Panc1 (cell line): ENCODE results near the gene HYLS1. TPM values are rescaled to one million over a fixed set of nuclear protein-coding genes. Genes with fewer than 3 reads are reported as not detected.
A peak's percentile ranks its signal among the peaks of the same experiment; 100 is the strongest.

Experiments used
- ATAC-seq: fragments of 200-7000 bp; cut with Tn5 transposase; 2 replicates; pipeline ENCODE4 v1.9.1; 2020; ENCODE audit warnings: mild to moderate bottlenecking, moderate library complexity
- BruUV-seq: library from RNA; stranded (reverse); fragments of 400-500 nt; replicated peaks from 2 replicates; lab custom pipeline; 2021; lab: Mats Ljungman, UMichigan
- CTCF ChIA-PET: fragments of 300-600 bp; sonication (Branson Sonifier 250); formaldehyde crosslinking; loops from one replicate; lab custom pipeline; 2022; ENCODE audit warnings: antibody characterized with exemption; lab: Charles Lee
- POLR2A ChIA-PET: fragments of 300-600 bp; sonication (Branson Sonifier 250); formaldehyde crosslinking; loops from one replicate; lab custom pipeline; 2022; ENCODE audit warnings: antibody characterized with exemption; lab: Charles Lee
- DNase-seq: peaks from one replicate; pipeline ENCODE4 v3.0.0-alpha.2; 2010; ENCODE audit warnings: low read depth, low spot score
- H3K27ac ChIP-seq: 2 replicates; pipeline ENCODE4 v1.5.1; 2011; ENCODE audit warnings: mild to moderate bottlenecking, low read length, inconsistent platforms
- H3K27me3 ChIP-seq: fragments of 200-500 bp; sonication (Bioruptor generic); 2 replicates; pipeline ENCODE4 v1.6.0; 2014; ENCODE audit warnings: low read length, inconsistent platforms; ENCODE audit not compliant: control insufficient read depth, insufficient read depth
- H3K36me3 ChIP-seq: fragments of 200-500 bp; sonication (Bioruptor generic); 2 replicates; pipeline ENCODE4 v1.5.1; 2014; ENCODE audit warnings: inconsistent platforms, mild to moderate bottlenecking, low read length, moderate library complexity; ENCODE audit not compliant: control insufficient read depth, insufficient read depth
- H3K4me1 ChIP-seq: 2 replicates; pipeline ENCODE4 v1.5.1; 2011; ENCODE audit warnings: inconsistent platforms, mild to moderate bottlenecking, low read length, moderate library complexity; ENCODE audit not compliant: control insufficient read depth, insufficient read depth
- H3K4me3 ChIP-seq, 2 experiments: 2 replicates each; pipeline ENCODE4 v1.5.1; 2011 to 2012; ENCODE audit warnings: low read depth in 2 of 2, low read length in 2 of 2, mild to moderate bottlenecking in 2 of 2, inconsistent platforms in 1 of 2, moderate library complexity in 1 of 2
- H3K9me3 ChIP-seq: fragments of 200-500 bp; sonication (Bioruptor generic); 2 replicates; pipeline ENCODE4 v1.5.1; 2014; ENCODE audit warnings: low read depth, mild to moderate bottlenecking, inconsistent platforms, low read length, moderate library complexity; ENCODE audit not compliant: control insufficient read depth, insufficient read depth
- CTCF ChIP-seq: fragments of 450-650 bp; IDR thresholded peaks from 2 replicates; pipeline ENCODE4 v1.5.1; 2017; ENCODE audit warnings: mild to moderate bottlenecking
- POLR2AphosphoS5 ChIP-seq: IDR thresholded peaks from 2 replicates; pipeline ENCODE4 v1.6.1; 2012; ENCODE audit warnings: mild to moderate bottlenecking, low read depth, low read length, moderate library complexity
- SIN3A ChIP-seq: IDR thresholded peaks from 2 replicates; pipeline ENCODE4 v1.6.1; 2012; ENCODE audit warnings: low read depth, mild to moderate bottlenecking, low read length, moderate library complexity, borderline replicate concordance; ENCODE audit not compliant: insufficient read depth
- TCF7L2 ChIP-seq: IDR thresholded peaks from 2 replicates; pipeline ENCODE4 v1.6.1; 2011; ENCODE audit warnings: mild to moderate bottlenecking, low read depth, low read length, inconsistent platforms
- in situ Hi-C: cut with HindIII; loops from 2 replicates; pipeline ENCODE4 v1.10.0; 2016; ENCODE audit warnings: low sequenced_read_pairs, low pct_unique_long_range_greater_than_20kb
- intact Hi-C: fragments of 100-400 bp; cut with micrococcal nuclease; formaldehyde crosslinking; loops from one replicate; pipeline ENCODE4 v1.10.0; 2022; ENCODE audit not compliant: unreplicated experiment
- total RNA-seq: library from RNA; stranded (reverse); gene quantifications from one replicate; pipeline ENCODE4 v1.2.1, GENCODE V29; 2021; ENCODE audit not compliant: unreplicated experiment
- TF ChIP-seq, protein P1 (sequence below), 2 experiments: IDR thresholded peaks; 2 replicates each; pipeline ENCODE4 v1.6.1; 2011 to 2012; ENCODE audit warnings: low read depth in 2 of 2, control low read depth in 1 of 2, low read length in 1 of 2, mild to moderate bottlenecking in 1 of 2, moderate library complexity in 1 of 2; ENCODE audit not compliant: insufficient read depth in 1 of 2

The HYLS1 gene
- total RNA-seq, 1 experiment from 2014 or later: 32.2 TPM

DNA sequence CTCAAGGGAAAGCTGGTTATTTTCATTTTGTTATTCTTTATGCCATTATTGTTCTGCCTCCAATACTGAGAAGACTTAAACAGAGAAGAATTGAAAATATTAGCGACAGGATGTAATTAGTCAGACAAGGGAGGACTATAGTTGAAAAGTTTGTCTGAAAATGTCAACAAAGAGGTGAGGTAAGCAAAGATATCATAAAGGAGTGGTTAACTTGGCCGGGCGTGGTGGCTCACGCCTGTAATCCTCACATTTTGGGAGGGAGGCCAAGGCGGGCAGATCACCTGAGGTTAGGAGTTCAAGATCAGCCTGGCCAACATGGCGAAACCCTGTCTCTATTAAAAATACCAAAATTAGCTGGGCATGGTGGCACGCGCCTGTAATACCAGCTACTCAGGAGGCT is 4.1 kb upstream of the HYLS1 start:
- no peak for ATAC-seq
- in situ Hi-C loops: no loop called here
- CTCF ChIA-PET: no interaction called here

GRCh38 chr11:125886997-125887372 is 483 bp upstream of the HYLS1 start:
- ChIA-PET CTCF (interaction anchor here (0.6 to 0.7 kb wide), 3 partner anchors 40 to 982 kb away, joined by 3 to 9 read pairs (median 4); no protein-coding TSS in a partner anchor), POLR2A (interaction anchor here (0.6 to 1.2 kb wide), 9 partner anchors 9 to 668 kb away, joined by 3 to 11 read pairs (median 4); partner anchors contain the start of gene PUS3)
- in situ Hi-C loops: no loop called here
- TF ChIP-seq SIN3A (no peak; the same call in 1 of the 2 replicates), POLR2AphosphoS5 (no peak; the same call in 1 of the 2 replicates), CTCF (no peak), TCF7L2 (no peak)
- TF ChIP-seq, protein P1, sequence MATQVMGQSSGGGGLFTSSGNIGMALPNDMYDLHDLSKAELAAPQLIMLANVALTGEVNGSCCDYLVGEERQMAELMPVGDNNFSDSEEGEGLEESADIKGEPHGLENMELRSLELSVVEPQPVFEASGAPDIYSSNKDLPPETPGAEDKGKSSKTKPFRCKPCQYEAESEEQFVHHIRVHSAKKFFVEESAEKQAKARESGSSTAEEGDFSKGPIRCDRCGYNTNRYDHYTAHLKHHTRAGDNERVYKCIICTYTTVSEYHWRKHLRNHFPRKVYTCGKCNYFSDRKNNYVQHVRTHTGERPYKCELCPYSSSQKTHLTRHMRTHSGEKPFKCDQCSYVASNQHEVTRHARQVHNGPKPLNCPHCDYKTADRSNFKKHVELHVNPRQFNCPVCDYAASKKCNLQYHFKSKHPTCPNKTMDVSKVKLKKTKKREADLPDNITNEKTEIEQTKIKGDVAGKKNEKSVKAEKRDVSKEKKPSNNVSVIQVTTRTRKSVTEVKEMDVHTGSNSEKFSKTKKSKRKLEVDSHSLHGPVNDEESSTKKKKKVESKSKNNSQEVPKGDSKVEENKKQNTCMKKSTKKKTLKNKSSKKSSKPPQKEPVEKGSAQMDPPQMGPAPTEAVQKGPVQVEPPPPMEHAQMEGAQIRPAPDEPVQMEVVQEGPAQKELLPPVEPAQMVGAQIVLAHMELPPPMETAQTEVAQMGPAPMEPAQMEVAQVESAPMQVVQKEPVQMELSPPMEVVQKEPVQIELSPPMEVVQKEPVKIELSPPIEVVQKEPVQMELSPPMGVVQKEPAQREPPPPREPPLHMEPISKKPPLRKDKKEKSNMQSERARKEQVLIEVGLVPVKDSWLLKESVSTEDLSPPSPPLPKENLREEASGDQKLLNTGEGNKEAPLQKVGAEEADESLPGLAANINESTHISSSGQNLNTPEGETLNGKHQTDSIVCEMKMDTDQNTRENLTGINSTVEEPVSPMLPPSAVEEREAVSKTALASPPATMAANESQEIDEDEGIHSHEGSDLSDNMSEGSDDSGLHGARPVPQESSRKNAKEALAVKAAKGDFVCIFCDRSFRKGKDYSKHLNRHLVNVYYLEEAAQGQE (IDR thresholded peaks at IDR 0.05; ENCODE audit: insufficient read depth in 1 of 2, low read depth in 2 of 2, low read length in 1 of 2): no peak
- Histone ChIP-seq H3K27ac (peak overlapping the region; percentile 96), H3K9me3 (no peaks in the 10 kb centered on the region), H3K36me3 (peaks cover 11% of the 10 kb centered on the region; the same call in 1 of the 2 replicates), H3K27me3 (no peaks in the 10 kb centered on the region), H3K4me1 (peaks cover 29% of the 10 kb centered on the region), H3K4me3 (peak overlapping the region; percentile 66 to 91)
- intact Hi-C loops: no loop called here
- no TSS peak for BruUV-seq
- ATAC-seq: peak; percentile 67
- DNase-seq: no peak

More for the DNA sequence above, 4.1 kb upstream of the HYLS1 start:
- BruUV-seq: no TSS peak
- TF ChIP-seq POLR2AphosphoS5: no peak
- TF ChIP-seq CTCF: no peak
- no peak for TF ChIP-seq SIN3A
- TF ChIP-seq, protein P1 (IDR thresholded peaks at IDR 0.05; ENCODE audit: insufficient read depth in 1 of 2, low read depth in 2 of 2, low read length in 1 of 2): no peak
- TF ChIP-seq TCF7L2: no peak
- Histone ChIP-seq H3K36me3 (no peaks in the 10 kb centered on the region), H3K27ac (no peak overlapping the region), H3K4me3 (no peak overlapping the region), H3K9me3 (no peaks in the 10 kb centered on the region), H3K27me3 (no peaks in the 10 kb centered on the region), H3K4me1 (no peaks in the 10 kb centered on the region; the same call in 1 of the 2 replicates)
- intact Hi-C loops: no loop called here
- no peak for DNase-seq
- POLR2A ChIA-PET: no interaction called here
